ENCODE data around the gene MLLT3.

GRCh38 chr9:20569525-20569924 is 52.8 kb downstream of the MLLT3 start:
- TF ChIP-seq CTCF (IDR thresholded peaks at IDR 0.05; ENCODE audit: extremely low read depth in 1 of 2, insufficient read depth in 1 of 2, low read depth in 1 of 2, low read length in 2 of 2) (no peak), JUN (IDR thresholded peaks at IDR 0.05; ENCODE audit: borderline replicate concordance, insufficient read depth, insufficient read length, low read depth) (no peak), FOS (IDR thresholded peaks at IDR 0.05; ENCODE audit: borderline replicate concordance, insufficient read depth, low read length) (no peak), EZH2 (IDR thresholded peaks at IDR 0.05; ENCODE audit: borderline replicate concordance, low read depth, low read length, severe bottlenecking) (no peak), MYC (IDR thresholded peaks at IDR 0.05; ENCODE audit: low read depth, low read length) (no peak), POLR2A (IDR thresholded peaks at IDR 0.05; ENCODE audit: low read depth, low read length) (no peak), POLR2AphosphoS5 (IDR thresholded peaks at IDR 0.05; ENCODE audit: insufficient read depth, low read depth, low read length) (no peak), GATA2 (IDR thresholded peaks at IDR 0.05; ENCODE audit: insufficient read depth, insufficient read length, low read depth, low read length) (no peak), MAX (IDR thresholded peaks at IDR 0.05; ENCODE audit: insufficient read depth, insufficient read length) (no peak)

All from endothelial cell of umbilical vein (primary cell).